ENCODE measurements around the gene P4HA3.

Gene P4HA3

DNA sequence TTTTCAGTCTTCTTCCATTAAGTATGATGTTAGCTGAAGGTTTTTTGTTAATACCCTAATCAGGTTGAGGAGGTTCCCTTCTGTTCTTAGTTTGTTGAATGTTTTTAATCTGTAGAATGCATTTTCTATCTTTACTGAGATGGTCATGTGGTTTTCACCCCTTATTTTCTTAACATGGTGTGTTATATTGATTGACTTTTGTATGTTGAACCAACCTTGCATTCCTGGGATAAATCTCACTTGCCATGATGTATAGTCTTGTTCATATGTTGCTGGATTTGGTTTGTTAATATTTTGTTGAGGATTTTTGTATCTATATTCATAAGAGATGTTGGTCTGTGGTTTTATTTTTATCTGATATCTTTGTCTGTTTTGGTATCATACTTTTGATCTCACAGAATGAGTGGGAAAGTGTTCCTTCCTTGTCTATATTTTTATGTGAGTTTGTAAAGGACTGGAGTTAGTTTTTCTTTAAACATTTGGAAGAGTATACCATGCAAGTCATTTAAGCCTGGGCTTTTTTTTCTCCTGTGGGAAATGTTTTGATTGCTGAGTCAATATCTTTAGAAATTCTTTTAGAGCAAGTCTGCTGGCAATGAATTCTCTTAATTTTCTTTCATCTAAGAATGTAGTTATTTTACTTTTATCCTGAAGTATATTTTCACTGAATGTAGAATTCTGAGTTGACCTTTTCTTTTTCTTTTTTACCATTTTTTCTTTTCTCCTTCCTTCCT is 5.5 kb upstream of the P4HA3 start:
- no peak for DNase-seq

DNA sequence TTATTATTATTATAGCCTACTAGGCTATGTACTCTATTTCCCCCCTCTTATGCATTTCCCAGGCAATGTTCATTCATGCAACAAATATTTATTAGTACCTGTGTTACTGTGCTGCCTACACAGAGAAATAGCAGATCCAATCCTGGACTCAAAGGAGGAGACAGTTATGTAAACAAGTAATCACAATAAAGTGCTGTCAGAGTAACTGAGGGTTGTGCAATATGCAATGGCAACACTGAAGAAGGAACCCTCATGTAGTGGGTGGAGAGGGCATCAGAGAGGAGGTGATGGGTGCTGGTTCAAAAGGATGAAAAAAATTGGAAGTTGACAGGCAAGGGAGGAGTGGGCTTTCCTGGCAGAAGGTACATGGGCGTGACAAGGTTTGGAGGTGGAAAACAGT is 886 bp upstream of the P4HA3 start:
- DNase-seq: no peak

DNA sequence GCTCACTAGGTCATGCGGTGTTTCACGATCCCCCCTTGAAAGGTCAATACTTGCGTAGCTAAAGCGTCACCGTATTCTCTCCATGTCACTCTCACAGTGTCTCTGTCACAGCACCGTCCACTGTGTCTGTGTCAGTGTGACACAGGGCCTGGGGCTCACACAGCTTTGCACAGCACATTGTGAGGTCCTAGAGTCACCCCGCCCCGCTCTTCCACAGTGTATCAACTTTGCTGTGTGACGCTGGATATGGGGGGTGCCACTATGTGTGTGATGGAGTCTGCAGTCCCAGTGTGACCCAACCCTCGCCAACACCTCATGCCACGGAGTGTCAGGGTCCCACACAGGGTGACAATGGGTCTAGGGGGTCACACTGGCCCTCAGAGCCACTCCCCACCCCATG is 583 bp downstream of the P4HA3 start:
- DNase-seq: no peak

DNA sequence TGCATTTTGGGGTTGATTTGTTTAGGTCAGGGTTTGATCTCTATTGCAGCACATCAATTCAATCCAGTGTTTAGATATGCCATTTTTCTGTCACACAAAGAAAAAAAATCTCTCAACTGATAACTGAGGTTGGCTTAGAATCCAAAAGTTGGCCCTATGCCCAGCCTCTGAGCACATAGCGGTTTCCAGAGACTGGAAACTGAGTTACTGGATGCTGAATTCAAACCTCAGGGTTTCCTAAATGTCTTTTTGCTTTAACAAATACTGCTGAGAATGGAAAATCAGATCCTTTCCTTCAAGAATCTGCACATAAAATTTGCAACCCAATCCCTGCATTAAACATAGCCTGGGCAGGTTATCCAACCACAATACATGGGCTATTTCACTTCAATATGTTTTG is 4.0 kb downstream of the P4HA3 start:
- no peak for DNase-seq

DNA sequence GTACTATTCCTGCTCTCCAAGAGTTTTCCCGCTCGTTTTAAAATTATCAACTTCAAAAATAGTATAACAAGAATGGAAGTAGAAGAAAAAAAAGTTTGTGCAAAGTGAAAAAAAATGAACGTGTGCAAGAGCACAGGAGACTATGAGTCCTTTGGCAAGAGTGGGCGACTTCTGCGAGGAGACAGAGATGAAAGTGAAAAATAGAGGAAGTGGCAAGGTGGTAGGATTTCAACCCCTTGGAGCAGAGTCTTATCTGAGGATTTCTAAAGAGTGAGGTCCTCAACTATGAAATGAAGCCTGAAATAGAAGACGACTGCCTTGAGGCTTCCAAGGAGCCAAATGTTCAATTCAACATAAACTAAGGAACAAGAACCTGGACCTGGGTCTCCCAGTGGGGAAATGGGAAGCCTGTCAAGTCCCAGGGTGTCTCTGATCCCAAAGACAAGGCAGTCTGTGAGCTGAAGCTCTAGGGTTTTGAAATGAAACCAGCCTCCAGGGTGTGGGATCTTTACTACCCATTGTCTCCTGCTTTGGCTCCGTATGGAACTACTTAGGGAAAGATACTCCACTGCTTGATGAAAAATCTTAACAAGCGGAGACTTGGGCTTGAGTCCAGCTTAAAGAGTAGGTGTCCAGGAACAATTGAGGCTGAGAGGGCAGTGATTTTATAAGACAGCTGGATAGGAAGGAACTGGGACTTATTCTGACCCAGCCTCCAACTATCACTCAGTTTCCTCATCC is 4.8 kb downstream of the P4HA3 start:
- no peak for DNase-seq

DNA sequence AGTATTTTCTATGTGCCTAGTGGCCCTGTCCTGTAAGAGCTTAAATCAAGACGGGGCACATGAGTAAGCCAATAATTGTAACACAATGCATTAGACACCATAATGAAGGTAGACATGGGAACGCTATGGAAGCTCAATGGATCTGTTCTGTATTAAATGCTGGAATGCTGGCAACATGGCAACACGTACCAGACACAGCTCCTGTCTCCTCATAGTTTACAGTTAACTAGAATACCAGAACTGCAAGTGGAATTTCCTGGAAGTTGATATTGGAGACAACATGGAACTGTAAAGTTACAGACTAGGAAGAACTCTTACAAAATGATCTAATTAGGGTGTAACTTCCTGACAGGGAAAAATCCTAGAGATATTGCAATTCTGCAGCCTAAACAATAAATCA is 12.4 kb downstream of the P4HA3 start:
- no peak for DNase-seq

DNA sequence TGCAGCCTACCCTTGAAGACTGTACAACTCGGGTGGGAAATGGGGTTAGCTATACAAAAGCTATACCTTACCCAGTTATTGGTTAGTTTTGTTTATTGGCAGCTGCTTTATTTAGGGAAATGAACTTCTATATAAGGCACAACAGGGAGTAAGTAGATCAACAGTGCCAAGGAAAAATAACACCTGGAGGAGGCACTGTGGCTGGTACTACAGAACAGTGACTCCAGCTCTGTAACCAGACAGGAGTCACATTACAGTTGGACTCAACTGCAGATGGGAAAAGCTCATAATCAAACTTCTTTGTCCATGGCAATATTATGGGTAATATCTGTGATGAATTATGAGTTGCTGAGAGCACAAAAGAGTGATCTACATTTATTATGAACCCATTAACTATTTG is 14.0 kb downstream of the P4HA3 start:
- DNase-seq: no peak

DNA sequence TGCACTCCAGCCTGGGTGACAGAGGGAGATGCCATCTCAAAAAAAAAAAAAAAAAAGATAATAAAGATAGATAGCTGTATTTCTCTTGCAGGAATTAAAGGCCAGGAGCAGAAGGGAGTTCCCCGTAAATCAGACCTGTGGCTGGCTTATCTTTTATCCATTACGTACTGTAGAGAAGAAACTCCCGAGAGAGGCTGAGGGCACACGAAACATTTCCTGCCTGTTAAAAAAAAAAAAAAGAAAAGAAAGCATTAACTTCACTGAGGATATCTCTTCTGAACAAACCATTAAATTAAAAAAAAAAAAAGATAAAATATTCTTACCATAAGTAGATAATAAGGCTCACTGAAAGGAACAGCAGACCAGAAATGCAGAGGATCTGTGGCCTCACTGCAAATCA is 22.5 kb downstream of the P4HA3 start:
- no peak for DNase-seq

DNA sequence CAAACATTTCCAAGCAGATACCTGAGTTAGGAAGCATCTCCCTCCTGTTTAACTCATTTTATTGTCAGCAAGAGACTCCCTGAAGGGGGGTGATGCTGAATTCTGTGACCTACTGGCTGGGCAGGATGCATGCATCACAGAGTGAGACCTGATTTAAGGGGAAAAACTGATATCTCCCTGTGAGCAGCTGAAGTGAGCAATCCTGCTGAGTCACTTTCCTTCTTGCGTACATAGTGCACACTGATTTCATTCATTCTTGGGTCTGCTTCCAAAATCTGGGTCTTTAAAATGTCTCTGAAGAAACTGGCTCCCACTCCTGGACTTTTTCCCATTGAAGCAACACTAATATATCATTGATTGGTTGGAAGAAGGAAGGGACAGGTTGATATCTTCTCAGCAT is 23.3 kb downstream of the P4HA3 start:
- DNase-seq: no peak

DNA sequence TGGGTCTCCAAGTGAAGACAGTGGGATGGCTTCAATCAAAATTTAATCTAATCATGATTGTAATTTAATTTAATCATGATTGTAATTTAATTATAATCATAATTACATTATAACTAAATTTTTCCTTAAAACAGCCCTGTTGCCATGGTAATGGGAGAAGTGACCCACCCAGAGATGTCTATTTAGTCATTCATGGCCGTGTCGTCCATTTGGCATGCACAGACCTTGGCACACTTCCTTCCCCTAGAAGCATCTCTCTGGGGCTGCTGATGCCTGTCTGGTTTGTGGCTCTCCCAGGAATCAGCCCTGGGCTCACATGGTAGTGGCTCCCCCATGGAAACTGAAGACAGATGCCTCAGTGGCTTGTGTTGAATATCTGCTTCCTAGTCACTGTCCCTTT is 27.0 kb downstream of the P4HA3 start:
- DNase-seq: no peak

DNA sequence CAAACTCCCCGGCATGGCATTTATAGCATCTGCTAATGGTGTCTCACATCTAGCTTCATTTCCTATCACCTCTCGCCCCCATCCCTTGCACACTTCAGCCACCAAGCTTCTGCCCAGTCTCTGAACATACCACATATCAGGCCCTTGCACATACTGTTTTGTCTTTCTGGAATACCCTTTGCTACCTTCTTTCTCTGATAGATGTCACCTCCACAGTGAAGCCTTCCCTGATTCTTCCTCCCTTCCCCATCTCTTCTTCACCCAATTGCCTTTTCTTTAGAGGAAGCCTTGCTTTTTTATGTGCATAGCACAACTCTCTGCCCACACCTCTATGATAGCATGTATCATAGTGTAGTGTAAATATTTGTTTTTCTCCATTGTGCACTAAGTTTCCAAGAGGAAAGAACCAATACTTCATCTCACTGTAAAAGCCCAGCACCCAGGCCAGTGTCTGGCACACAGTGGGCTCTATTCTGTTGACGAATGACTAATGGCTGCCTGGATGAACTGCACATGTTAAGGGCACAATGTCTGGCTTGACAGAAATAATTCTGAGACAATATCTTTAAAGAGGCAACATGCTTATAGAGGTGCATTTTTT is 27.8 kb downstream of the P4HA3 start:
- DNase-seq: no peak

DNA sequence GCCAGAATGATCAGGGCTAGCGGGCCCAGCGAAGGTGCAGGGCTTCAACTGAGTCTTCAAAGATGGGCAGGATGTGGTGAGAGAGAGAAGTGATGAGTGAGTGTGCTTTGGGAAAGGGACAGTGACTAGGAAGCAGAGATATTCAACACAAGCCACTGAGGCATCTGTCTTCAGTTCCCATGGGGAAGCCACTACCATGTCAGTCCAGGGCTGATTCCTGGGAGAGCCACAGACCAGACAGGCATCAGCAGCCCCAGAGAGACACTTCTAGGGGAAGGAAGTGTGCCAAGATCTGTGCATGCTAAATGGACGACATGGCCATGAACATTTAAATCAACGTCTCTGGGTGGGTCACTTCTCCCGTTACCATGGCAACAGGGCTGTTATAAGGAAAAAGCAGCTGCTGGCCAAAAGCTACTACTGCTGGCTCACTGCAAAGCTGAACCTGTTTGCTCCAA is 28.5 kb downstream of the P4HA3 start:
- no peak for DNase-seq

DNA sequence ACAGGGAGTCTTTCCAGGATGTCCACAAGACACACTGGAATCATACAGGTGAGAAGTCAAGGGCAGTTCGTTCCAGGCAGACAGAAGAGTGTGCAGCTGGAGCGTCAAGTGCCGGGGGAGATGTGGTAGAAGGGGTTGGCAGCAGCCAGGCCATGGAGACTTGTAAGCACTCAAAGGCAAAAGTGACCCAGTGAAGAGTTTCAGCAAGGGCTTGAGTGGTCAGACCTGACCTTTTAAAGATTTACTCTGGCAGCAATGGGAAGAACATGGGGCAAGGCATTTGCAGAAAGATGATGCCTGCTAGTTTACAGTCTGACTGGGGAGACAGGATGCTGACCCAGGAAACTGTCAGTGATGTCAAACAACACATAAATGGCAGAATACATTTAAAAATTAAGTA is 29.0 kb downstream of the P4HA3 start:
- DNase-seq: no peak

DNA sequence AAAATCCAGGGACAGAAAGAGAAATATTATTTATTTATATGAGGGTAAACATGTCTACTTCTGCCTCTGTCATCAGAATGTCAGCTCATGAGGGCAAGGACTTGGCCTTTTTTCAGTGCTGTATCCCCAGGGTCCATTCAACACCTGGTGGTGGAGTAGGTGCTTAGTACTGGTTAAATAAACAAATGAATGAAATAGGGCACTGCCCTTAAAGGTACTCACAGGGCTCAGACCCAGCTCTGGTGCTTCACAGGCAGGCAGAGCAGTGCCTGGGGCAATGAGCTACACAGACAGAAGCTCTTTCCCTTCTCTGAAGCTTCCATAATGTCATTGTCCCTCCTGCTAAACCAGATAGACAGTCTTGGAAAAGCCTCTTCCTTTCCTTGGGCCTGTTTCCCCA is 30.9 kb downstream of the P4HA3 start:
- no peak for DNase-seq

DNA sequence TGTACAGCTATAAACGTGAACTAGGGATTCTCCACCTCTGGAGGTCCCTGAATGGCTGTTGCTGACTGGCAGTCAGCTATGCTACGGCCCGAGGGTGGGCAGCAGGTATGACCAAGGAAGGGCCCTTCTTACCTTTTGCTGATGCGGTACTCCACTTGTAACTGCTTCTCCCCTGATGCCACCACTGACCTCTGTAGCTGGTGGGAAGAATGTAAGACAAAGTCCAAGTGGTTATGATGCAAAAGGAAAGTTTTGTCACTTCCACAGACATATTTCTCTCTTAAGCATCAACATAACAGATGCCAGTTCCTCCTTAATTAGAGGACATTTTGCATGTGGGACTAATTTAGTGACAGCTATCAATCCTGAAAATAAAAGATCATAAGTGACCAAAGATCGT is 32.2 kb downstream of the P4HA3 start:
- no peak for DNase-seq

DNA sequence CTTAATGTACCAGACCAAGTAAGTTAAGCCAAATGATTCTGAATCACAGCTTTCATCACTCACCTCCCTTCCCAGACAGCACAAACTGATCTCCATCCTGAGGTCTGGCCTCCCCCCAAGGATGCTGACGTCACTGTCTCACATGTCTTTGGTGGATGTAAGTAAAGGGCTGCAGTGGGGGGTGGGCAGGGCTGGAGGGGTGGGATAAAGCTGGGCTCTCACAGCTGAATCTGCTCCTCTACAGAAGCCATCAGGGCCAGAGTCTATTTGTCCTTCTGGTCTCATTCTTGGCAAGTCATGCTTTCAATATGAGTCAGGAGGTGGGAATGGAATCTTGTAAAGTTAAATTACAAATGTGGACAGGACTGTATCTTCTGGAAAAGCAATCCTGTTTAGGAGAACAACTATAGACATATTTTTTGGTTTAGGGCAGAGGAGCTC is 32.7 kb downstream of the P4HA3 start:
- DNase-seq: no peak

DNA sequence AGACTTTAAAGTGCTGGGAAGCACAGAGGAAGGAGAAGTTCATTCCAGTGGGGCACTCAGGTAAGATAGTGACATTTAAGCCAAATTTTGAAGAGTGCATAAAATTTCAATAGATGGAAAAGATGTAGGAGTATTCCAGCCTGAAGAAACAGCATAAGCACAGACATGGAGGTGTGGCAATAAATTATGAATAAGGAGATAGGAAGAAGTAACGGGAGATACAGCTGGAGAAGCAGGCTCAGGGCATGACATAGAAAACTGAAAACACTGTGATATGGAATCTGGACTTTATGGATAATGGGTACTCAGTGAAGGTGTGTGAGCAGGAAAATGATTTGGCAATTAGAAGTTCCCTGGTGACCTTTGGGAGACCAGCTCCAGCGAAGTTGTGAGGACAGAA is 33.3 kb downstream of the P4HA3 start:
- no peak for DNase-seq

DNA sequence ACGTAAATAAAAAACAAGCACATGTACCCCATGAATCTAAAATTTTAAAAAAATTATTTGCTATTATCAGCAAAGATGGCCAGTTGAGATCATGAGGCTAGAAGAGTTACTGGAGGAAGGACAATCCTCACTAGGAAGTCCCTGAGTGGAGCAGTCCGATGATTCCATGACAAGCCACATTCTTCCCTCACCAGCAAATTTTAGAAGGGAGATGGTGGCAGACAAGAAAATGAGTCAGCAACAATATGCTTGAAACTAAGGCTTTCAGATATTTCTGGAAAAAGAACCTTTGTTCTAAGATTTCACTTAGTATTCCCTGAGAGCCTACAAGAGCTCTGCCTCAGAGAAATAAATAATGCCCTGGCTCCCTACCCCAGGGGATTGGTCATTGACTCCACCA is 34.9 kb downstream of the P4HA3 start:
- no peak for DNase-seq

DNA sequence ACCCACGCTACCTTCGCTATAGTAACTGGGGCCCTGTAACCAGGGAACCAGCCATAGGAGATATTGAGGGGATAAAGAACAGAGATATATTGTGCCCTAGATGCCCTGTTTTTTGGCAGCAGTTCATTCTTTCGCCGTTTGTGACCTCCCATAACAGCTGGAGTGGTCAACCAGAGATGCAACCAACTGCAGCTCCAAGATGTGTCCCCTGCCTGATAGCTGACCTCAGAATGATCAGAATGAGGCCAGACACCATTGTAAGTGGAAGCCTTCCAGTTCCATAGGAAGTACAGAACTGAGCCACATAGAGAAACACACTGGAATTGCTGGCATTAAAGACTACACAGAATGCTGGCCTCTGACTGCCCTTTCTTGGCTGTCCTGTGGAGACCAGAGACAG is 39.2 kb downstream of the P4HA3 start:
- DNase-seq: no peak

DNA sequence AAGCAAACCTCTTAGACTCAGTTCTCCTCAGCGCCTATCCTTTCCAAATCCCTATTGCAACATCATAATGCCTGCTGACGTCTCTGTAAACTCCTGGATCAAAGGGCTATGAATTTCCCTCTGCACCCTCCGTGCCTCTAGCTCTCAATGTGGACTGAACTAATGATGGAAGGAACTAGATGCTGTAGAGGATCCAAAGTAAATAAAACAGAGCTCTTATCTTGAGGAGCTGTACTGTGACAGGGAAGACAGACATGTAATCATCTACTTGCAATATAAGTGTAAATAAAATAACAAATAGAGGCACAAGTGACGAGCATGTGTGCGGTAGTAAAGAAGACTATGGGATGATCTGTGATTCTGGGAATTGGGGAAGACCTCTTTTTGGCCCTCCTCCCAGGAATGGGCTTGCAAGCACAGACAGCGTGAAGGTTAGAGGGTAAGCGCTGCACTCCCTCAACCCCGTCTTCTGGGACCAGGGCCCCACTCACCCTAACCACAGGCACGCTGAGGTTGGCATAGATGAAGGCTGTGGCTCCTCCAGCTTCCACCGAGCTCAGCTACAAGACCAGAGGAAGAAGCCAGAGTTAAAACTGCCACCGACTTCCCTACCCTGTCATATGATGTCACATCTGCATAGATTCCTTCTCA is 42.2 kb downstream of the P4HA3 start:
- no peak for DNase-seq

DNA sequence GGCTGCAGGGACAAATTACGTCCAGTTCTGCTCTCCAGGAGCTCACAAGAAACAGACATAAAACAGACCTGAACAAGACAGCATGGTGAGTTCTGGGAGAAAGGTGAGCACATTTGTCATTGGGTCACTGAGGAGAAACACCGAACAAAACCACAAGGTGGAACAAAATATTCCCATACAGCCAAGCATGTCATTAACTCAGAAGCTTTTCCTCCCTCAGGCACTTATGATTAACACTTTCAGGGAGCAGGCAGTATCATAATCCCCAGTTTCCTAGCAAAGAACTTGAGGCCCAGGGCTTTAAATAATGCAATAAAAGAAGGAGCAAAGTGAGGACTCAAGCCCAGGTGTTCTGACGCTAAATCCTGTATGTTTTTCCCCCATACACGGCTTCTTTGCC is 43.0 kb downstream of the P4HA3 start:
- DNase-seq: no peak

DNA sequence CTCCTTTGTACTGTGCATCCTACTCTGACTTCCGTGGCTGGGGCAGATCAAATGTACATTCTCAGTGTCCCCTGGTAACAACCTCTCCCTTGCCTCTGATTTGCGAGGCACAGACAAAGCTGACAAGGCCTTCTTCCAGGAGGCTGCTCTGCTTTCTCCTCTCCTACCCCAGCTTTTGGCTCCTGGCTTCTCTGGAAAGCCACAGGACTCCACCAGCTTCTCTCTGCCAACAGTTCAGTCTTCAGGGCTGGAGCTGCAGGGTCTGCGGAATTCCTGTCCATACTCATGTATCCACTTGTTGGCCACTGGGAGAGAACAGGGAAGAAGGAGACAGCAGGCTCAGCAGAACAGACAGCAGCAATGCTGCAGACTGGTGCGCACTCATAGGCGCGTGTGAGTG is 44.4 kb downstream of the P4HA3 start:
- no peak for DNase-seq

DNA sequence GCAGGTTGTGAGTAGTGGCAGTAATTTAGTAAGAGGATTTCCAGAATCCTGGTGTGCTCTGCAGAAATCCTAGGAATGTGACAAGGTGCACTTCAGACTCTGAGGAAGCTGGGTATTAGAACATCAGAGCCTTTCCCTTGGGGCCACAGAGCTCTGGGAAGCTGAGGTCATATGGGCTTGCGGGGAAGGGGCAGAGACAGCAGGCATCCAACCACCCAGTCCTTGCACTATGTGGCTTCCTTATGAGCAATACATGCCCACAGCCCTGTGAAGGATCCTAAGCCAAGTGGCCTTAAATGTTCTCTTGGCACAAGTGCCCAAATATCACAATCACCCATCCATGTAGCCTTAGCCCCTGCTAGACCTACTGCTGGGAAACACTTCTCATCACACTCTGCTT is 46.2 kb downstream of the P4HA3 start:
- no peak for DNase-seq

DNA sequence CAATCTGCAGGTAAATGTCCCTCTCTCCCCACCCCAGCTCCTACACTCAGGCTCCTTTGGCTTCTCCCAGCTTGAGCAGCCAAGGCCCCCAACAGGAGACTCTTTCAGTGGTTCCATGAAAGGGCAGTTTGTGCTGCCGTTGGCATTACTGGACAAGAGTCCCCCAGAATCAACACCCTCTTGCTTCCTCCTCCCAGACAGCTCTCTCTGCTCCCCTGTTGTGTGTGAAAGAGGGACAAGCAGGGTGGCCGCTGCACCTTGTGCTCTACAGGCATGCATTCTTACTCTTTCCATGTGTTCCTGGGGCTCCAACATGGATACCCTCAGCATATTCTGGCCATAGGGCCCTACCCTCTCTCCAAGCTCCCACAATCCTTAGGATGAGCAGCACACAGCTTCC is 48.7 kb downstream of the P4HA3 start:
- DNase-seq: no peak
